ENCODE results near the gene PLCXD3. TPM values are rescaled to one million over a fixed set of nuclear protein-coding genes. Genes with fewer than 3 reads are reported as not detected.

The PLCXD3 gene
- total RNA-seq, 2 donors from 2014 or later, result 1.1 to 3.5 TPM

- intact Hi-C loops (cut with DNase I), result no loop called here
- 89% methylated on average over 2 of the region's 2 CpGs for WGBS
- H3K27me3 ChIP-seq (replicated peaks; ENCODE audit: insufficient read depth), result no peaks in the 10 kb centered on the region
- H3K27ac ChIP-seq, result no peak overlapping the region
- DNase-seq (ENCODE audit: low spot score), result no peak
- H3K36me3 ChIP-seq, result no peaks in the 10 kb centered on the region
- no peak for TF ChIP-seq CTCF (IDR thresholded peaks at IDR 0.05)
- TF ChIP-seq POLR2A (IDR thresholded peaks at IDR 0.05), result no peak
- no peak for TF ChIP-seq POLR2AphosphoS5 (IDR thresholded peaks at IDR 0.05)
- no peak overlapping the region for H3K4me3 ChIP-seq
- no peaks in the 10 kb centered on the region for H3K9me3 ChIP-seq
- no peaks in the 10 kb centered on the region for H3K4me1 ChIP-seq (replicated peaks)
Observed at GRCh38 chr5:41368158-41368557, 142.2 kb downstream of the PLCXD3 start.

GRCh38 chr5:41365369-41365768 is 145.0 kb downstream of the PLCXD3 start:
- H3K27ac ChIP-seq, result no peak overlapping the region
- 5% methylated on average over 1 of the region's 1 CpG for WGBS
- TF ChIP-seq CTCF (IDR thresholded peaks at IDR 0.05), result no peak
- no peak for TF ChIP-seq POLR2AphosphoS5 (IDR thresholded peaks at IDR 0.05)
- no peak for TF ChIP-seq POLR2A (IDR thresholded peaks at IDR 0.05)
- no peak for DNase-seq (ENCODE audit: low spot score)
- no peak overlapping the region for H3K4me3 ChIP-seq
- no peaks in the 10 kb centered on the region for H3K9me3 ChIP-seq
- H3K36me3 ChIP-seq, result no peaks in the 10 kb centered on the region
- intact Hi-C loops (cut with DNase I), result no loop called here
- no peaks in the 10 kb centered on the region for H3K4me1 ChIP-seq (replicated peaks)
- H3K27me3 ChIP-seq (replicated peaks; ENCODE audit: insufficient read depth), result no peaks in the 10 kb centered on the region

GRCh38 chr5:41364346-41364745 is 146.1 kb downstream of the PLCXD3 start:
- no peak for DNase-seq (ENCODE audit: low spot score)
- H3K36me3 ChIP-seq, result no peaks in the 10 kb centered on the region
- no peaks in the 10 kb centered on the region for H3K9me3 ChIP-seq
- intact Hi-C loops (cut with DNase I), result no loop called here
- no peaks in the 10 kb centered on the region for H3K4me1 ChIP-seq (replicated peaks)
- TF ChIP-seq POLR2A (IDR thresholded peaks at IDR 0.05), result no peak
- no peak for TF ChIP-seq POLR2AphosphoS5 (IDR thresholded peaks at IDR 0.05)
- no peak for TF ChIP-seq CTCF (IDR thresholded peaks at IDR 0.05)
- 19% methylated on average over 1 of the region's 1 CpG for WGBS
- no peak overlapping the region for H3K4me3 ChIP-seq
- H3K27ac ChIP-seq, result no peak overlapping the region
- H3K27me3 ChIP-seq (replicated peaks; ENCODE audit: insufficient read depth), result no peaks in the 10 kb centered on the region

- Histone ChIP-seq H3K27me3 (replicated peaks; ENCODE audit: insufficient read depth) (no peaks in the 10 kb centered on the region), H3K4me3 (no peak overlapping the region), H3K36me3 (no peaks in the 10 kb centered on the region), H3K4me1 (replicated peaks) (no peaks in the 10 kb centered on the region), H3K27ac (no peak overlapping the region), H3K9me3 (no peaks in the 10 kb centered on the region)
- intact Hi-C loops (cut with DNase I), result no loop called here
- DNase-seq (ENCODE audit: low spot score), result no peak
- 97% methylated on average over 1 of the region's 1 CpG for WGBS
- TF ChIP-seq POLR2A (IDR thresholded peaks at IDR 0.05), result no peak
- TF ChIP-seq CTCF (IDR thresholded peaks at IDR 0.05), result no peak
- TF ChIP-seq POLR2AphosphoS5 (IDR thresholded peaks at IDR 0.05), result no peak
Observed at GRCh38 chr5:41363343-41363986, 146.9 kb downstream of the PLCXD3 start.

- intact Hi-C loops (cut with DNase I), result no loop called here
- H3K4me3 ChIP-seq, result no peak overlapping the region
- TF ChIP-seq CTCF (IDR thresholded peaks at IDR 0.05), result no peak
- TF ChIP-seq POLR2A (IDR thresholded peaks at IDR 0.05), result no peak
- TF ChIP-seq POLR2AphosphoS5 (IDR thresholded peaks at IDR 0.05), result no peak
- H3K36me3 ChIP-seq, result no peaks in the 10 kb centered on the region
- no peaks in the 10 kb centered on the region for H3K27me3 ChIP-seq (replicated peaks; ENCODE audit: insufficient read depth)
- H3K27ac ChIP-seq, result no peak overlapping the region
- no peaks in the 10 kb centered on the region for H3K4me1 ChIP-seq (replicated peaks)
- no peak for DNase-seq (ENCODE audit: low spot score)
- 60% methylated on average over 2 of the region's 2 CpGs for WGBS
- no peaks in the 10 kb centered on the region for H3K9me3 ChIP-seq
Observed at GRCh38 chr5:41356786-41357185, 153.6 kb downstream of the PLCXD3 start.

Data from prostate gland (tissue), 2 donors.